Neural crest cell (in vitro differentiated cells): ENCODE data around the gene LRRC8E. TPM values are rescaled to one million over a fixed set of nuclear protein-coding genes. Genes with fewer than 3 reads are reported as not detected.

Source experiments
- DNase-seq: peaks from one replicate; pipeline ENCODE4 v3.0.0; 2021; ENCODE audit warnings: low read depth, mixed read lengths, low spot score
- H3K27ac Mint-ChIP-seq: one replicate; pipeline ENCODE4 v1.8.0; 2021; ENCODE audit warnings: mild to moderate bottlenecking, mixed read lengths; ENCODE audit not compliant: unreplicated experiment
- H3K27me3 Mint-ChIP-seq: 2 replicates; pipeline ENCODE4 v1.8.0; 2021; ENCODE audit warnings: low read depth, mild to moderate bottlenecking, mixed read lengths
- H3K36me3 Mint-ChIP-seq: 2 replicates; pipeline ENCODE4 v1.8.0; 2021; ENCODE audit warnings: low read depth, mild to moderate bottlenecking, mixed read lengths
- H3K4me1 Mint-ChIP-seq: 2 replicates; pipeline ENCODE4 v1.8.0; 2021; ENCODE audit warnings: mixed read lengths
- H3K4me3 Mint-ChIP-seq: one replicate; pipeline ENCODE4 v1.8.0; 2021; ENCODE audit warnings: mild to moderate bottlenecking, mixed read lengths
- H3K9me3 Mint-ChIP-seq: 2 replicates; pipeline ENCODE4 v1.8.0; 2021; ENCODE audit warnings: mixed read lengths
- CTCF ChIP-seq: fragments of 200-600 bp; sonication (generic); conservative IDR thresholded peaks from 2 replicates; pipeline ENCODE4 v1.5.0; 2021; ENCODE audit warnings: antibody characterized with exemption, mild to moderate bottlenecking
- total RNA-seq: library from RNA; stranded (reverse); gene quantifications from 2 replicates; pipeline ENCODE4 v1.2.1, GENCODE V29; 2021

The LRRC8E gene
- total RNA-seq, 1 donor from 2014 or later: 0.51 TPM

- Mint-ChIP-seq H3K36me3 (peaks cover 4% of the 10 kb centered on the region), H3K27me3 (no peaks in the 10 kb centered on the region), H3K9me3 (no peaks in the 10 kb centered on the region), H3K4me1 (peaks cover 24% of the 10 kb centered on the region), H3K4me3 (peak overlapping the region; percentile 90), H3K27ac (peak overlapping the region; percentile 99)
- DNase-seq: peak; percentile 94
- TF ChIP-seq CTCF: peak; percentile 99
Observed at GRCh38 chr19:7944177-7944761, 56.0 kb downstream of the LRRC8E start.

- H3K27me3 Mint-ChIP-seq: no peaks in the 10 kb centered on the region
- peaks cover 16% of the 10 kb centered on the region for H3K4me1 Mint-ChIP-seq
- no peaks in the 10 kb centered on the region for H3K36me3 Mint-ChIP-seq
- DNase-seq: no peak
- H3K27ac Mint-ChIP-seq: no peak overlapping the region
- H3K4me3 Mint-ChIP-seq: peak overlapping the region; percentile 51
- TF ChIP-seq CTCF: no peak
- no peaks in the 10 kb centered on the region for H3K9me3 Mint-ChIP-seq
Observed at GRCh38 chr19:7947939-7948338, 59.6 kb downstream of the LRRC8E start.

Other genes starting within 250 kb of the LRRC8E start
- gene RETN, start 219.5 kb upstream of the LRRC8E start, total RNA-seq: not detected in 2 replicates
- gene MCEMP1, start 211.4 kb upstream of the LRRC8E start, total RNA-seq: not detected in 2 replicates
- gene TRAPPC5, start 207.7 kb upstream of the LRRC8E start, total RNA-seq: 83.8 and 87.2 TPM in 2 replicates
- gene FCER2, start 186.4 kb upstream of the LRRC8E start, total RNA-seq: not detected in 2 replicates
- not detected in 2 replicates for gene CLEC4G, start 156.4 kb upstream of the LRRC8E start, total RNA-seq
- gene CD209, start 141.0 kb upstream of the LRRC8E start, total RNA-seq: not detected in 2 replicates
- not detected in 2 replicates for gene CLEC4M, start 125.3 kb upstream of the LRRC8E start, total RNA-seq
- 17.8 and 19.5 TPM in 2 replicates for gene EVI5L, start 58.3 kb upstream of the LRRC8E start, total RNA-seq
- 20.9 and 21.8 TPM in 2 replicates for gene PRR36, start 14.1 kb upstream of the LRRC8E start, total RNA-seq
- 48.1 and 50.7 TPM in 2 replicates for gene MAP2K7, start 15.4 kb downstream of the LRRC8E start, total RNA-seq
- gene TGFBR3L, start 26.3 kb downstream of the LRRC8E start, total RNA-seq: 0.32 and 0.44 TPM in 2 replicates
- gene SNAPC2, start 31.8 kb downstream of the LRRC8E start, total RNA-seq: 19.1 and 19.5 TPM in 2 replicates
- 129 and 130 TPM in 2 replicates for gene CTXN1, start 37.6 kb downstream of the LRRC8E start, total RNA-seq
- gene TIMM44, start 55.2 kb downstream of the LRRC8E start, total RNA-seq: 95.9 and 97.6 TPM in 2 replicates
- 209 and 211 TPM in 2 replicates for gene ELAVL1, start 117.1 kb downstream of the LRRC8E start, total RNA-seq
- gene CCL25, start 164.2 kb downstream of the LRRC8E start, total RNA-seq: not detected in 2 replicates